CD4-positive, alpha-beta T cell treated with Interleukin-15 for 1 hour (primary cell): ENCODE measurements around the gene PTPRE.

Source experiments
- DNase-seq: peaks from one replicate; pipeline ENCODE4 v3.0.0-alpha.2; 2020

PTPRE gene

GRCh38 chr10:127906548-127907377 lies at the start of gene PTPRE:
TSS of gene PTPRE (plus strand) at chr10:127907103. CDS start at chr10:128040882, 133,779 bp downstream.
- DNase-seq: peak; percentile 62

- DNase-seq: no peak
Measured at GRCh38 chr10:127860592-127860991, 46.3 kb upstream of the PTPRE start.

- DNase-seq: no peak
Measured at GRCh38 chr10:127863231-127863825, 43.6 kb upstream of the PTPRE start.

- DNase-seq: no peak
Measured at GRCh38 chr10:127866276-127867013, 40.5 kb upstream of the PTPRE start.

GRCh38 chr10:127867805-127868204 lies 39.1 kb upstream of the PTPRE start:
- DNase-seq: no peak

GRCh38 chr10:127869329-127869728 lies 37.6 kb upstream of the PTPRE start:
- no peak for DNase-seq

- DNase-seq: no peak
Measured at GRCh38 chr10:127871631-127872010, 35.3 kb upstream of the PTPRE start.

GRCh38 chr10:127872011-127872761 lies 34.7 kb upstream of the PTPRE start:
- DNase-seq: no peak

GRCh38 chr10:127872871-127873600 lies 33.9 kb upstream of the PTPRE start:
- no peak for DNase-seq

GRCh38 chr10:127873901-127874470 lies 32.9 kb upstream of the PTPRE start:
- DNase-seq: no peak

GRCh38 chr10:127874671-127875448 lies 32.0 kb upstream of the PTPRE start:
- DNase-seq: no peak

- DNase-seq: no peak
Measured at GRCh38 chr10:127875449-127875765, 31.5 kb upstream of the PTPRE start.

- no peak for DNase-seq
Measured at GRCh38 chr10:127875916-127876315, 31.0 kb upstream of the PTPRE start.

GRCh38 chr10:127877116-127877515 lies 29.8 kb upstream of the PTPRE start:
- no peak for DNase-seq

- DNase-seq: no peak
Measured at GRCh38 chr10:127877699-127878098, 29.2 kb upstream of the PTPRE start.

GRCh38 chr10:127878475-127879055 lies 28.3 kb upstream of the PTPRE start:
- no peak for DNase-seq

- peak; percentile 48 for DNase-seq
Measured at GRCh38 chr10:127880557-127880956, 26.3 kb upstream of the PTPRE start.

- no peak for DNase-seq
Measured at GRCh38 chr10:127881262-127881661, 25.6 kb upstream of the PTPRE start.

GRCh38 chr10:127882391-127882790 lies 24.5 kb upstream of the PTPRE start:
- no peak for DNase-seq

GRCh38 chr10:127882801-127883459 lies 24.0 kb upstream of the PTPRE start:
- DNase-seq: peak; percentile 50
